SU-DHL-6 (cell line): Measurements from ENCODE around the gene SENP7.

Experiments
- H2AFZ ChIP-seq: fragments of 200-600 bp; sonication (generic); 2 replicates; pipeline ENCODE4 v1.6.1; 2014; ENCODE audit warnings: low read depth, mild to moderate bottlenecking, moderate library complexity, mixed read lengths, antibody characterized with exemption, low read length; ENCODE audit not compliant: severe bottlenecking
- H3F3A ChIP-seq: fragments of 200-600 bp; shearing (Covaris generic); 2 replicates; pipeline ENCODE4 v1.6.0; 2016; ENCODE audit warnings: antibody characterized with exemption, mild to moderate bottlenecking; ENCODE audit not compliant: insufficient read depth
- H3K27ac ChIP-seq: fragments of 200-600 bp; sonication (generic); 2 replicates; pipeline ENCODE4 v1.5.1; 2016; ENCODE audit warnings: low read depth, mild to moderate bottlenecking, low read length, moderate library complexity, mixed read lengths
- H3K27me3 ChIP-seq: fragments of 200-600 bp; sonication (generic), shearing (Covaris generic); 2 replicates; pipeline ENCODE4 v1.6.0; 2014; ENCODE audit warnings: mild to moderate bottlenecking, low read length
- H3K36me3 ChIP-seq: fragments of 200-600 bp; sonication (generic); 2 replicates; pipeline ENCODE4 v1.6.1; 2014; ENCODE audit warnings: mild to moderate bottlenecking, low read length, mixed read lengths
- H3K4me2 ChIP-seq: fragments of 300-600, 200-600 bp; shearing (Covaris generic), sonication (generic); 2 replicates; pipeline ENCODE4 v1.6.0; 2014; ENCODE audit warnings: low read length, low read depth, mild to moderate bottlenecking; ENCODE audit not compliant: poor library complexity, severe bottlenecking
- H3K4me3 ChIP-seq: fragments of 200-600 bp; sonication (generic); 2 replicates; pipeline ENCODE4 v1.5.1; 2014; ENCODE audit warnings: antibody characterized with exemption, low read length, mild to moderate bottlenecking, mixed read lengths; ENCODE audit not compliant: insufficient read depth, poor library complexity, severe bottlenecking
- H3K79me2 ChIP-seq: fragments of 200-600 bp; sonication (generic); 2 replicates; pipeline ENCODE4 v1.6.1; 2014; ENCODE audit warnings: mild to moderate bottlenecking, low read length, moderate library complexity; ENCODE audit not compliant: insufficient read depth
- H3K9ac ChIP-seq: fragments of 200-600 bp; sonication (generic); 2 replicates; pipeline ENCODE4 v1.7.0; 2014; ENCODE audit warnings: mild to moderate bottlenecking, low read length
- H3K9me2 ChIP-seq: fragments of 200-600 bp; sonication (generic); replicated peaks from 2 replicates; pipeline ENCODE4 v1.6.1; 2014; ENCODE audit warnings: low read length; ENCODE audit not compliant: insufficient read depth
- H3K9me3 ChIP-seq: fragments of 200-600 bp; sonication (generic); 2 replicates; pipeline ENCODE4 v1.6.1; 2014; ENCODE audit warnings: low read length, mixed read lengths; ENCODE audit not compliant: insufficient read depth
- H4K20me1 ChIP-seq: fragments of 200-600 bp; sonication (generic); 2 replicates; pipeline ENCODE4 v1.6.1; 2014; ENCODE audit warnings: low read depth, mild to moderate bottlenecking, antibody characterized with exemption, low read length, moderate library complexity, mixed read lengths
- CTCF ChIP-seq: fragments of 200-600 bp; sonication (generic); IDR thresholded peaks from one replicate; pipeline ENCODE4 v1.5.1; 2017; ENCODE audit warnings: antibody characterized with exemption, mild to moderate bottlenecking, low read length, moderate library complexity; ENCODE audit not compliant: insufficient read depth, poor library complexity, severe bottlenecking
- EZH2phosphoT487 ChIP-seq: fragments of 200-600 bp; sonication (generic), shearing (Covaris generic); conservative IDR thresholded peaks from 2 replicates; pipeline ENCODE4 v1.6.1; 2018; ENCODE audit warnings: mild to moderate bottlenecking, antibody characterized with exemption, low read length, moderate library complexity, mixed read lengths

The SENP7 gene

DNA sequence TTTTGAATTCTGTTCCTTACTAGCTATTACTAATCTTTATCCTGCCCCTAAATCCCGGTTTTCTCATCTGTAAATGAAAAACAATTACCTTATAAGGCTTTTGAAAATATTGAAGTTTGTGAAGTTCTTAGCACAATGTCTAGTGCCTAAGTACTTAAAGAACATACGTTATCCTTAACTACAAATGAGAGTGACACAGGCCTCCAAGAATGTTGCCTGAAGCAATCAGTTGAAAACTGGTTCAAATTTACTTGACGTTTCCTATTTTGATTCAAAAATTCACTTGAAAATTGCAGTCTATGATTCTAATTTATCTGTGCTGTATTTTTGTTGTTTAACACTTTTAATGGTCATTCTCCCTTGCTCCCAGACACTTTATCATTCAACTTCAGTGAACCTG, 3.2 kb downstream of the SENP7 start:
- H3F3A ChIP-seq = no peaks in the 10 kb centered on the region; the same call in 1 of the 2 replicates
- H4K20me1 ChIP-seq = no peaks in the 10 kb centered on the region
- H3K9ac ChIP-seq = no peak overlapping the region
- no peak overlapping the region for H2AFZ ChIP-seq
- H3K4me3 ChIP-seq = no peak overlapping the region
- no peaks in the 10 kb centered on the region for H3K27me3 ChIP-seq
- no peak overlapping the region for H3K27ac ChIP-seq
- no peaks in the 10 kb centered on the region for H3K9me3 ChIP-seq
- no peaks in the 10 kb centered on the region for H3K9me2 ChIP-seq
- no peak overlapping the region for H3K4me2 ChIP-seq
- H3K79me2 ChIP-seq = peaks cover 22% of the 10 kb centered on the region
- H3K36me3 ChIP-seq = no peaks in the 10 kb centered on the region
- TF ChIP-seq EZH2phosphoT487 = no peak
- no peak for TF ChIP-seq CTCF

- no peak overlapping the region for H3K4me2 ChIP-seq
- H3K9ac ChIP-seq = no peak overlapping the region
- no peaks in the 10 kb centered on the region for H4K20me1 ChIP-seq
These were observed 3.7 kb downstream of the SENP7 start for GRCh38 chr3:101509281-101509680.

GRCh38 chr3:101501783-101502182, 11.2 kb downstream of the SENP7 start:
- H2AFZ ChIP-seq = no peak overlapping the region
- H3K4me3 ChIP-seq = no peak overlapping the region
- H3K9me3 ChIP-seq = no peaks in the 10 kb centered on the region
- TF ChIP-seq CTCF (no peak), EZH2phosphoT487 (no peak)
- no peaks in the 10 kb centered on the region for H4K20me1 ChIP-seq
- H3K36me3 ChIP-seq = no peaks in the 10 kb centered on the region; the same call in 1 of the 2 replicates
- H3K9ac ChIP-seq = no peak overlapping the region
- H3K4me2 ChIP-seq = no peak overlapping the region
- no peaks in the 10 kb centered on the region for H3K27me3 ChIP-seq
- H3K9me2 ChIP-seq = no peaks in the 10 kb centered on the region
- no peak overlapping the region for H3K27ac ChIP-seq
- H3K79me2 ChIP-seq = peaks cover 12% of the 10 kb centered on the region; the same call in 1 of the 2 replicates
- H3F3A ChIP-seq = no peaks in the 10 kb centered on the region; the same call in 1 of the 2 replicates

More at GRCh38 chr3:101509281-101509680, 3.7 kb downstream of the SENP7 start:
- no peaks in the 10 kb centered on the region for H3K9me3 ChIP-seq
- TF ChIP-seq CTCF = no peak
- no peak for TF ChIP-seq EZH2phosphoT487
- no peaks in the 10 kb centered on the region; the same call in 1 of the 2 replicates for H3F3A ChIP-seq
- no peak overlapping the region for H3K4me3 ChIP-seq
- no peaks in the 10 kb centered on the region for H3K9me2 ChIP-seq
- no peaks in the 10 kb centered on the region for H3K27me3 ChIP-seq
- H2AFZ ChIP-seq = no peak overlapping the region
- H3K79me2 ChIP-seq = peaks cover 24% of the 10 kb centered on the region
- no peak overlapping the region for H3K27ac ChIP-seq
- H3K36me3 ChIP-seq = no peaks in the 10 kb centered on the region
